Esophagus muscularis mucosa (tissue), 3 donors: ENCODE results near the gene LIPN.

Experiments used
- CTCF ChIP-seq, 3 experiments: fragments of 200-600 bp in 2 of 3; fragments of 450-650 bp in 1 of 3; sonication (generic) in 2 of 3; IDR thresholded peaks; one replicate each; pipeline ENCODE4 v1.5.1; 2017 to 2019; ENCODE audit warnings: antibody characterized with exemption in 3 of 3, mild to moderate bottlenecking in 2 of 3, moderate library complexity in 1 of 3
- POLR2A ChIP-seq: fragments of 450-650 bp; IDR thresholded peaks from one replicate; pipeline ENCODE4 v1.6.1; 2017; ENCODE audit warnings: antibody characterized with exemption, moderate library complexity, mild to moderate bottlenecking, low read depth
- POLR2AphosphoS5 ChIP-seq, 2 donors: sonication (generic); formaldehyde crosslinking; IDR thresholded peaks; one replicate each; pipeline ENCODE4 v1.6.1; 2017; ENCODE audit warnings: antibody characterized with exemption in 2 of 2

DNA sequence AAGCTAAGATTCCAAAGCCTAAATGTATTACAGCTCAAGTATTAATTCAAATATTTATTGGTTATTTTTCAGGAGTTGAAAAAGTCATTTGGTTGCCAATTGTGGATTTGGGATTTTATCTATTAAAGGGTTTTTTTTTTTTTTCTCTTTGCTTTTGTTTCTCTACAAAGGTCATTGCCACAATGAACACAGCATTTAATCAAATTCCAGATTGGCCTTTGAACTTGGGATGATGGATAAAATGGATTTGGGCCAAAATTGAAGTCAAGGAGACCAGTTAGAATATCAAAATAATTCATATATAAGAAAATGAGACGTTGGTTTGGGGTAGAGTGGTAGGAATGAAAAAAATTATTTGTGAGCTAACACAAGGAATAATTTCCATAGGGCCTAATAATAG lies 9.6 kb downstream of the LIPN start:
- TF ChIP-seq CTCF (IDR thresholded peaks at IDR 0.05) (no peak), POLR2A (no peak), POLR2AphosphoS5 (IDR thresholded peaks at IDR 0.05) (no peak)
